SH-SY5Y (cell line): Measurements from ENCODE around the gene GABRA5.

Experiments
- GATA2 ChIP-seq: IDR thresholded peaks from 2 replicates; pipeline ENCODE4 v1.6.1; 2011; ENCODE audit warnings: mild to moderate bottlenecking, low read depth, low read length
- GATA3 ChIP-seq: IDR thresholded peaks from 2 replicates; pipeline ENCODE4 v1.6.1; 2011; ENCODE audit warnings: low read depth, mild to moderate bottlenecking, low read length, moderate library complexity

- TF ChIP-seq GATA2 (no peak), GATA3 (no peak)
These were observed at the start of gene GABRA5 for GRCh38 chr15:26866298-26867199.
